Spleen (tissue), 11 donors: ENCODE data around the gene MKS1. TPM values are rescaled to one million over a fixed set of nuclear protein-coding genes. Genes with fewer than 3 reads are reported as not detected.

Experiments used
- DNase-seq: peaks from one replicate; pipeline ENCODE4 v3.0.0-alpha.2; 2020
- H3K27ac ChIP-seq, 8 donors: fragments of 200-600 bp; sonication (generic) in 7 of 8; 1 replicate in 4 of 8; 2 replicates in 4 of 8; pipeline versions ENCODE4 v1.5.0 to v1.8.0; 2016 to 2021; ENCODE audit warnings: inconsistent platforms in 4 of 8, mild to moderate bottlenecking in 4 of 8, moderate library complexity in 1 of 8
- H3K27me3 ChIP-seq, 7 donors: fragments of 200-600 bp; sonication (generic) in 6 of 7; replicated peaks in 1 of 7; 1 replicate in 4 of 7; 2 replicates in 3 of 7; pipeline versions ENCODE4 v1.5.0 to v1.8.0; 2016 to 2021; ENCODE audit warnings: inconsistent platforms in 3 of 7, mild to moderate bottlenecking in 1 of 7
- H3K36me3 ChIP-seq, 6 donors: fragments of 200-600 bp; sonication (generic) in 5 of 6; 1 replicate in 4 of 6; 2 replicates in 2 of 6; pipeline versions ENCODE4 v1.5.0 to v1.8.0; 2016 to 2021; ENCODE audit warnings: inconsistent platforms in 2 of 6
- H3K4me1 ChIP-seq, 6 donors: fragments of 200-600 bp; sonication (generic) in 5 of 6; 1 replicate in 3 of 6; 2 replicates in 3 of 6; pipeline versions ENCODE4 v1.5.0 to v1.8.0; 2016 to 2021; ENCODE audit warnings: inconsistent platforms in 3 of 6
- H3K4me3 ChIP-seq, 8 donors: fragments of 200-600 bp; sonication (generic) in 7 of 8; 1 replicate in 4 of 8; 2 replicates in 4 of 8; pipeline versions ENCODE4 v1.5.0 to v1.8.0; 2016 to 2021; ENCODE audit warnings: inconsistent platforms in 4 of 8, mild to moderate bottlenecking in 4 of 8, moderate library complexity in 2 of 8
- H3K9me3 ChIP-seq, 8 donors: fragments of 200-600 bp; sonication (generic) in 7 of 8; 1 replicate in 4 of 8; 2 replicates in 4 of 8; pipeline versions ENCODE4 v1.5.0 to v1.8.0; 2016 to 2021; ENCODE audit warnings: inconsistent platforms in 4 of 8
- CTCF ChIP-seq, 11 experiments: fragments of 200-600 bp in 7 of 11; fragments of 450-650 bp in 4 of 11; sonication (generic) in 4 of 11; IDR thresholded peaks in 8 of 11; conservative IDR thresholded peaks in 3 of 11; 1 replicate in 7 of 11; 2 replicates in 4 of 11; pipeline versions ENCODE4 v1.4.0 to v1.8.0; 2016 to 2021; ENCODE audit warnings: antibody characterized with exemption in 11 of 11, inconsistent platforms in 4 of 11, mild to moderate bottlenecking in 1 of 11
- POLR2A ChIP-seq, 3 donors: fragments of 450-650 bp; IDR thresholded peaks; one replicate each; pipeline ENCODE4 v1.5.1; 2017; ENCODE audit warnings: antibody characterized with exemption in 3 of 3, mild to moderate bottlenecking in 1 of 3
- POLR2AphosphoS5 ChIP-seq, 3 donors: sonication (generic); formaldehyde crosslinking; IDR thresholded peaks; one replicate each; pipeline ENCODE4 v1.5.1; 2017; ENCODE audit warnings: antibody characterized with exemption in 3 of 3
- WGBS, 5 donors: extraction: QIAGEN DNeasy Blood & Tissue Kit in 3 of 5; methylation state at CpG; one replicate each; pipeline versions ENCODE4 v1.1.5 to v1.1.7; 2013 to 2018; 5-methylcytosine and 5-hydroxymethylcytosine counted together
- intact Hi-C: fragments of 100-400 bp; cut with DNase I; formaldehyde crosslinking; loops from one replicate; pipeline ENCODE4 v1.15.0; 2023; ENCODE audit warnings: low total_unique reads
- polyA plus RNA-seq, 3 donors: library from polyadenylated mRNA; stranded (reverse); fragments of 200-250 nt; gene quantifications; one replicate each; pipeline ENCODE4 v1.2.1, GENCODE V29; 2013
- total RNA-seq, 7 donors: library from RNA; depleted of rRNA in 3 of 7; stranded (reverse); fragments of >200 nt in 3 of 7; fragmentation: NEBNext Ultra II Directional in 4 of 7; extraction: Animal tissue kit (Norgen Biotek cat#: 25700) in 4 of 7; gene quantifications; one replicate each; pipeline versions ENCODE4 v1.1.0 to v1.2.1, GENCODE V29; 2016 to 2021
- donor health status: healthy with polysubstance abuse.
- donor health status: DM: no; HTN: no; CAD: no; lungs with moderate emphysema.
- donor health status: DM: no; HTN: no; CAD: no.
- donor health status: Bipolar disorder and iron deficiency.
- donor health status: healthy.
- donor health status: DM: no; HTN: no; CAD: no.
- donor health status: DM: yes; HTN: yes; CAD: no.

MKS1 gene
- total and polyA plus RNA-seq, 10 donors = 8.1 to 17.1 (median 13.0) TPM

GRCh38 chr17:58244963-58245362, 25.9 kb upstream of the MKS1 start:
- H3K27ac ChIP-seq = no peak overlapping the region
- H3K4me3 ChIP-seq = no peak overlapping the region
- H3K4me1 ChIP-seq = peaks cover 4 to 27% (median 11%) of the 10 kb centered on the region in 6 donors
- TF ChIP-seq CTCF (IDR thresholded peaks at IDR 0.05 in 8 of 11, conservative IDR thresholded peaks at IDR 0.05 in 3 of 11) (no peak), POLR2AphosphoS5 (IDR thresholded peaks at IDR 0.05) (no peak), POLR2A (IDR thresholded peaks at IDR 0.05) (no peak)
- peaks cover 0 to 57% (median 16%) of the 10 kb centered on the region in 7 donors for H3K27me3 ChIP-seq
- no peaks in the 10 kb centered on the region for H3K9me3 ChIP-seq
- 77 to 94% (median 85%) methylated on average over 6 of the region's 6 CpGs for WGBS, 5 donors
- no peaks in the 10 kb centered on the region for H3K36me3 ChIP-seq
- no peak for DNase-seq
- intact Hi-C loops = no loop called here

GRCh38 chr17:58242171-58242784, 23.2 kb upstream of the MKS1 start:
- H3K36me3 ChIP-seq = no peaks in the 10 kb centered on the region
- TF ChIP-seq POLR2A (IDR thresholded peaks at IDR 0.05) (no peak), CTCF (IDR thresholded peaks at IDR 0.05 in 8 of 11, conservative IDR thresholded peaks at IDR 0.05 in 3 of 11) (no peak), POLR2AphosphoS5 (IDR thresholded peaks at IDR 0.05) (no peak)
- no peaks in the 10 kb centered on the region for H3K9me3 ChIP-seq
- H3K4me1 ChIP-seq = peaks cover 0 to under 1% (median 0%) of the 10 kb centered on the region in 6 donors
- intact Hi-C loops = no loop called here
- 12 to 23% (median 16%) methylated on average over 2 to 4 of the region's 4 CpGs for WGBS, 5 donors
- no peak overlapping the region for H3K4me3 ChIP-seq
- DNase-seq = no peak
- H3K27ac ChIP-seq = no peak overlapping the region
- peaks cover 0 to 62% (median 8%) of the 10 kb centered on the region in 7 donors for H3K27me3 ChIP-seq

GRCh38 chr17:58239987-58240386, 20.9 kb upstream of the MKS1 start:
- 49 to 79% (median 58%) methylated on average over 1 of the region's 1 CpG for WGBS, 5 donors
- Histone ChIP-seq H3K36me3 (no peaks in the 10 kb centered on the region), H3K27me3 (peaks cover 0 to 63% (median 8%) of the 10 kb centered on the region in 7 donors), H3K4me1 (no peaks in the 10 kb centered on the region), H3K4me3 (no peak overlapping the region), H3K9me3 (no peaks in the 10 kb centered on the region), H3K27ac (no peak overlapping the region)
- no peak for TF ChIP-seq POLR2AphosphoS5 (IDR thresholded peaks at IDR 0.05)
- TF ChIP-seq CTCF (IDR thresholded peaks at IDR 0.05 in 8 of 11, conservative IDR thresholded peaks at IDR 0.05 in 3 of 11) = no peak
- TF ChIP-seq POLR2A (IDR thresholded peaks at IDR 0.05) = no peak
- intact Hi-C loops = no loop called here
- no peak for DNase-seq

GRCh38 chr17:58238147-58238634, 19.1 kb upstream of the MKS1 start, which contains the start of gene LPO:
Gene LPO, plus strand, starts transcription at chr17:58238584. Its CDS starts 4,396 bp downstream, at chr17:58242980.
- DNase-seq = no peak
- intact Hi-C loops = no loop called here
- Histone ChIP-seq H3K9me3 (no peaks in the 10 kb centered on the region), H3K27ac (no peak within 1 kb of the TSS), H3K36me3 (no peaks in the 10 kb centered on the region), H3K4me1 (peaks cover 0 to 10% (median 6%) of the 10 kb centered on the region in 6 donors), H3K4me3 (no peak within 1 kb of the TSS), H3K27me3 (peaks cover 0 to 61% (median 8%) of the 10 kb centered on the region in 7 donors)
- TF ChIP-seq CTCF (IDR thresholded peaks at IDR 0.05 in 8 of 11, conservative IDR thresholded peaks at IDR 0.05 in 3 of 11) = no peak
- no peak for TF ChIP-seq POLR2AphosphoS5 (IDR thresholded peaks at IDR 0.05)
- TF ChIP-seq POLR2A (IDR thresholded peaks at IDR 0.05) = no peak
- WGBS, 5 donors = 60 to 78% (median 66%) methylated on average over 5 of the region's 5 CpGs
